ENCODE results near the gene NSUN5. TPM values are rescaled to one million over a fixed set of nuclear protein-coding genes. Genes with fewer than 3 reads are reported as not detected.
"Not testable (repeated sequence)": the region's sequence is repeated elsewhere in the genome, so short reads cannot be mapped to it uniquely, and the experiment has no call there.

The NSUN5 gene
- total RNA-seq, 1 donor from 2014 or later, result 68.9 TPM

GRCh38 chr7:73324081-73324845 is 15.6 kb upstream of the NSUN5 start:
- POLR2A ChIA-PET; H3K9me3 Mint-ChIP-seq; H3K36me3 Mint-ChIP-seq (ENCODE audit: low read depth); H3K27me3 Mint-ChIP-seq; H3K27ac Mint-ChIP-seq: not testable (repeated sequence)
- Mint-ChIP-seq H3K4me3 (peak overlapping the region; percentile 77), H3K4me1 (peaks cover 15% of the 10 kb centered on the region)
- DNase-seq (peak; percentile 41), ATAC-seq (ENCODE audit: low read depth) (peak; percentile 87)
- CTCF ChIA-PET, result interaction anchor here (0.9 to 1.4 kb wide), 2 partner anchors 21 to 128 kb away, joined by 3 to 14 read pairs; no protein-coding TSS in a partner anchor
- intact Hi-C loops (cut with micrococcal nuclease), result loop anchor here (1.0 kb wide), 2 partner anchors 16 to 127 kb away; partner anchors contain the start of gene NSUN5

DNA sequence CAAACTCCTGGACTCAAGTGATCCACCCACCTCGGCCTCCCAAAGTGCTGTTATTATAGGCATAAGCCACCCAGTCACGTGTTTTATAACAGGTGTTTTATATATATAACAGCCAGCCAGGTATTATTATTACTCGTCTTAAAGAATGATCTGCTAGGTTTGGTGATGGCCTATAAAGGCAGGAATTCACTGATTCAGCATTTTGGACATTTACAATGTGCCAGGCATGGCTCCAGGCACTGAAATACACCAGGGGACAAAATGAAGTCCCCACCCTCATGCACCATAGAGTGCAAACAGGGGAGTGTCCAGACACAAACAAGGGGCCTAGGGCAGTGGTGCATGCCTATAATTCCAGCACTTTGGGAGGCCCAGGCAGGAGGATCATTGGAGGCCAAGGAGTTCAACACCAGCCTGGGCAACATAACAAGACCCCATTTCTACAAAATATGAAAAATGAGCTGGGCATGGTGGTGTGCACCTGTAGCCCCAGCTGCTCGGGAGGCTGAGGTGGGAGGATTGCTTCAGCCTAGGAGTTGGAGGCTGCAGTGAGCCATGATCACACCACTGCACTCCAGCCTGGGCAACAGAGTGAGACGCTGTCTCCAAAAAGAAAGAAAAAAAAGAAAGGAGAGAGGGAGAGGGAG is 14.9 kb upstream of the NSUN5 start:
- H3K9me3 Mint-ChIP-seq; H3K36me3 Mint-ChIP-seq (ENCODE audit: low read depth); ATAC-seq (ENCODE audit: low read depth); DNase-seq; H3K27me3 Mint-ChIP-seq; POLR2A ChIA-PET; H3K27ac Mint-ChIP-seq: not testable (repeated sequence)
- intact Hi-C loops (cut with micrococcal nuclease), result loop anchor here (1.0 kb wide), 2 partner anchors 15 to 128 kb away; partner anchors contain the start of gene NSUN5
- Mint-ChIP-seq H3K4me1 (peaks cover 15% of the 10 kb centered on the region), H3K4me3 (peak overlapping the region; percentile 77)
- CTCF ChIA-PET, result interaction anchor here (0.9 to 1.4 kb wide), 2 partner anchors 21 to 128 kb away, joined by 3 to 14 read pairs; no protein-coding TSS in a partner anchor

DNA sequence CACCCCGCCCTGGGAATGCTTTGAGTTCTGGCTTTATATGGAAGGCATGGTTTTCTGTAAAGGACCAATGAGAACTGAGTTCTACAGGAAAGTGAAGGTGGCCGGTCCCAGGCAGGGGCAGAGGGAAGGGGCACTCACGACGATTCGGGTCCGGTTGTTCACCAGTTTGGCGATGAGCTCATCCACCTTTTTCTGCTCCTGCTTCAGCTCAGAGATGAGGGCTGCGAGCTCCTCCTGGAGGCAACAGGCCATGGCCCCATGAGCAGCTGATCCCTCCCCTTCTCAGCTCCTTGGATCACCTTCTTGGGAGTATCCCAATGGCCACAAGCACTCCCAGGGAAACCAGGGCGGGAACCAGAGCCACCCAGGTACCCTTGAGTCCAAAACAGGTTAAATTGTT is 11.4 kb upstream of the NSUN5 start:
- H3K9me3 Mint-ChIP-seq; H3K27ac Mint-ChIP-seq; H3K27me3 Mint-ChIP-seq; intact Hi-C loops (cut with micrococcal nuclease); CTCF ChIA-PET; H3K36me3 Mint-ChIP-seq (ENCODE audit: low read depth); DNase-seq; ATAC-seq (ENCODE audit: low read depth); H3K4me3 Mint-ChIP-seq; POLR2A ChIA-PET: not testable (repeated sequence)
- H3K4me1 Mint-ChIP-seq, result peaks cover 15% of the 10 kb centered on the region

GRCh38 chr7:73319541-73319940 is 10.9 kb upstream of the NSUN5 start:
- ATAC-seq (ENCODE audit: low read depth); H3K4me3 Mint-ChIP-seq; POLR2A ChIA-PET; CTCF ChIA-PET; intact Hi-C loops (cut with micrococcal nuclease); H3K9me3 Mint-ChIP-seq; H3K36me3 Mint-ChIP-seq (ENCODE audit: low read depth); DNase-seq; H3K27ac Mint-ChIP-seq; H3K27me3 Mint-ChIP-seq: not testable (repeated sequence)
- peaks cover 15% of the 10 kb centered on the region for H3K4me1 Mint-ChIP-seq

GRCh38 chr7:73318656-73319204 is 10.1 kb upstream of the NSUN5 start:
- H3K27me3 Mint-ChIP-seq; H3K36me3 Mint-ChIP-seq (ENCODE audit: low read depth); H3K27ac Mint-ChIP-seq; H3K4me1 Mint-ChIP-seq; POLR2A ChIA-PET; H3K9me3 Mint-ChIP-seq; CTCF ChIA-PET; intact Hi-C loops (cut with micrococcal nuclease); H3K4me3 Mint-ChIP-seq; DNase-seq; ATAC-seq (ENCODE audit: low read depth): not testable (repeated sequence)

DNA sequence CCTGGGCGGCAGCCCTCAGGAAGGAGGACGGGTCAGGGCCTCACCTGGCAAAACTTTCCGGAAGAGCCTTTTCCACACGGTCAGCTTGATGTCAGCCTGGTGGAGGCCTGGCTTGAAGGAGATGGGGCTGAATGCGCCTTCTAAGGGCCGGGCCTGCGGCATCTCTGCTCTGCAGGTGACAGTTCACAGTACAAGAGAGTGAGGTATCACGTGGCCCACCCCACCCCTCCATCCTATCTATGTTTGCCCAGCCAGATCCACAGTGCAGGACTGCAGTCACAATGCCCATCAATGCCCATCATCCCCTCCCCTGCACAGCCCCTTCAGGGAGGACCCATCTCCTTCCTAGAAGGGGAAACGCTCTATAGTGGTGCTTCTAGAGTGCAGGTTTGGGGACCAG is 7.9 kb upstream of the NSUN5 start:
- Mint-ChIP-seq H3K4me3 (no peak overlapping the region), H3K27ac (no peak overlapping the region), H3K9me3 (no peaks in the 10 kb centered on the region), H3K4me1 (no peaks in the 10 kb centered on the region), H3K27me3 (no peaks in the 10 kb centered on the region), H3K36me3 (ENCODE audit: low read depth) (no peaks in the 10 kb centered on the region)
- no peak for TF ChIP-seq CTCF (IDR thresholded peaks at IDR 0.05)
- POLR2A ChIA-PET, result no interaction called here
- no peak for DNase-seq
- CTCF ChIA-PET, result no interaction called here
- no peak for ATAC-seq (ENCODE audit: low read depth)
- intact Hi-C loops (cut with micrococcal nuclease), result no loop called here

GRCh38 chr7:73314271-73314670 is 5.6 kb upstream of the NSUN5 start:
- DNase-seq (no peak), ATAC-seq (ENCODE audit: low read depth) (no peak)
- POLR2A ChIA-PET, result no interaction called here
- intact Hi-C loops (cut with micrococcal nuclease), result no loop called here
- Mint-ChIP-seq H3K27me3 (no peaks in the 10 kb centered on the region), H3K9me3 (no peaks in the 10 kb centered on the region), H3K4me1 (peaks cover 1% of the 10 kb centered on the region), H3K4me3 (no peak overlapping the region), H3K27ac (no peak overlapping the region), H3K36me3 (ENCODE audit: low read depth) (no peaks in the 10 kb centered on the region)
- CTCF ChIA-PET, result no interaction called here
- TF ChIP-seq CTCF (IDR thresholded peaks at IDR 0.05), result no peak
